Activated T-cell treated with anti-CD3 and anti-CD28 coated beads, Interleukin-2, amount 50 U/mL, for 48 hours (primary cell): ENCODE results near the gene ZCCHC14.

Experiments
- DNase-seq, 2 experiments: peaks; one replicate each; pipeline ENCODE4 v3.0.0-alpha.2; 2020

The ZCCHC14 gene

GRCh38 chr16:87492721-87493607 lies at the start of gene ZCCHC14:
TSS of gene ZCCHC14 (minus strand) at chr16:87493024. CDS start at chr16:87492238, 786 bp downstream.
- peak; percentile 99 to 100 for DNase-seq

- DNase-seq, result no peak
These were observed 49.0 kb upstream of the ZCCHC14 start for GRCh38 chr16:87541872-87542234.

GRCh38 chr16:87541147-87541871 lies 48.5 kb upstream of the ZCCHC14 start:
- no peak for DNase-seq

- DNase-seq, result no peak
These were observed 48.0 kb upstream of the ZCCHC14 start for GRCh38 chr16:87540897-87541146.

GRCh38 chr16:87540072-87540896 lies 47.5 kb upstream of the ZCCHC14 start:
- no peak for DNase-seq

- DNase-seq, result no peak
These were observed 46.3 kb upstream of the ZCCHC14 start for GRCh38 chr16:87539113-87539512.

GRCh38 chr16:87538594-87538993 lies 45.8 kb upstream of the ZCCHC14 start:
- peak; percentile 26 to 32 for DNase-seq

- no peak for DNase-seq
These were observed 45.3 kb upstream of the ZCCHC14 start for GRCh38 chr16:87538160-87538559.

GRCh38 chr16:87536795-87537142 lies 43.9 kb upstream of the ZCCHC14 start:
- no peak for DNase-seq

GRCh38 chr16:87535855-87536794 lies 43.3 kb upstream of the ZCCHC14 start:
- no peak for DNase-seq

- DNase-seq, result no peak
These were observed 42.6 kb upstream of the ZCCHC14 start for GRCh38 chr16:87535457-87535854.

GRCh38 chr16:87534751-87535150 lies 41.9 kb upstream of the ZCCHC14 start:
- no peak for DNase-seq

- no peak for DNase-seq
These were observed 41.3 kb upstream of the ZCCHC14 start for GRCh38 chr16:87534030-87534653.

GRCh38 chr16:87533061-87533460 lies 40.2 kb upstream of the ZCCHC14 start:
- no peak for DNase-seq

GRCh38 chr16:87531418-87531817 lies 38.6 kb upstream of the ZCCHC14 start:
- DNase-seq, result no peak

GRCh38 chr16:87528690-87529579 lies 36.1 kb upstream of the ZCCHC14 start:
- DNase-seq, result no peak

- DNase-seq, result no peak
These were observed 34.4 kb upstream of the ZCCHC14 start for GRCh38 chr16:87527055-87527724.

- no peak for DNase-seq
These were observed 33.6 kb upstream of the ZCCHC14 start for GRCh38 chr16:87526238-87526947.

- DNase-seq, result no peak
These were observed 32.5 kb upstream of the ZCCHC14 start for GRCh38 chr16:87525352-87525751.

- no peak for DNase-seq
These were observed 31.6 kb upstream of the ZCCHC14 start for GRCh38 chr16:87524407-87524806.
